Measurements from ENCODE around the gene PRKAR2A. TPM values are rescaled to one million over a fixed set of nuclear protein-coding genes. Genes with fewer than 3 reads are reported as not detected.
"Not testable (repeated sequence)": the region's sequence is repeated elsewhere in the genome, so short reads cannot be mapped to it uniquely, and the experiment has no call there.

The PRKAR2A gene
- total RNA-seq, 3 donors from 2014 or later (not counting 1 experiment from before 2014, with no cell fraction given), result 40.5 to 43.5 (median 42.7) TPM

GRCh38 chr3:48827874-48828273, 19.8 kb downstream of the PRKAR2A start:
- DNase-seq; H3K36me3 ChIP-seq (ENCODE audit: control insufficient read depth, insufficient read depth, low read length); H3K9me3 ChIP-seq (ENCODE audit: control insufficient read depth, insufficient read depth, low read length); H3K36me3 Mint-ChIP-seq; H3K27ac ChIP-seq (ENCODE audit: low read length); ATAC-seq; H3K4me1 ChIP-seq (ENCODE audit: control insufficient read depth, insufficient read depth, low read length); H3K4me3 Mint-ChIP-seq; H3K27me3 ChIP-seq (ENCODE audit: control insufficient read depth, insufficient read depth, low read length); intact Hi-C loops (cut with micrococcal nuclease); H3K27ac Mint-ChIP-seq; H3K27me3 Mint-ChIP-seq (ENCODE audit: low read depth in 2 of 2); H3K9me3 Mint-ChIP-seq; H3K4me3 ChIP-seq (ENCODE audit: low read length): not testable (repeated sequence)
- 95% methylated on average over 10 of the region's 10 CpGs for WGBS (ENCODE audit: insufficient coverage)
- peaks cover 16 to 20% of the 10 kb centered on the region in 2 donors for H3K4me1 Mint-ChIP-seq

- Histone ChIP-seq H3K36me3 (ENCODE audit: control insufficient read depth, insufficient read depth, low read length) (no peaks in the 10 kb centered on the region), H3K4me3 (ENCODE audit: low read length) (no peak overlapping the region), H3K27ac (ENCODE audit: low read length) (no peak overlapping the region), H3K27me3 (ENCODE audit: control insufficient read depth, insufficient read depth, low read length) (no peaks in the 10 kb centered on the region), H3K4me1 (ENCODE audit: control insufficient read depth, insufficient read depth, low read length) (peaks cover 2% of the 10 kb centered on the region), H3K9me3 (ENCODE audit: control insufficient read depth, insufficient read depth, low read length) (no peaks in the 10 kb centered on the region)
- Mint-ChIP-seq H3K27ac (no peak overlapping the region), H3K36me3 (no peaks in the 10 kb centered on the region), H3K9me3 (no peaks in the 10 kb centered on the region), H3K4me1 (peaks cover 20 to 22% of the 10 kb centered on the region in 2 donors), H3K4me3 (no peak overlapping the region), H3K27me3 (ENCODE audit: low read depth in 2 of 2) (no peaks in the 10 kb centered on the region)
- intact Hi-C loops (cut with micrococcal nuclease), result no loop called here
- 69% methylated on average over 2 of the region's 2 CpGs for WGBS (ENCODE audit: insufficient coverage)
- no peak for TF ChIP-seq CTCF (IDR thresholded peaks at IDR 0.05)
- DNase-seq (no peak), ATAC-seq (no peak)
Measured at GRCh38 chr3:48826451-48826850, 21.2 kb downstream of the PRKAR2A start.

- H3K36me3 Mint-ChIP-seq, result no peaks in the 10 kb centered on the region
- TF ChIP-seq CTCF (IDR thresholded peaks at IDR 0.05), result no peak
- 100% methylated on average over 2 of the region's 2 CpGs for WGBS (ENCODE audit: insufficient coverage)
- H3K27ac Mint-ChIP-seq, result peak overlapping the region in 1 of 2 donors; percentile 33
- ATAC-seq (no peak), DNase-seq (no peak)
- Histone ChIP-seq H3K27ac (ENCODE audit: low read length) (no peak overlapping the region), H3K9me3 (ENCODE audit: control insufficient read depth, insufficient read depth, low read length) (no peaks in the 10 kb centered on the region), H3K36me3 (ENCODE audit: control insufficient read depth, insufficient read depth, low read length) (no peaks in the 10 kb centered on the region), H3K4me3 (ENCODE audit: low read length) (no peak overlapping the region), H3K27me3 (ENCODE audit: control insufficient read depth, insufficient read depth, low read length) (no peaks in the 10 kb centered on the region), H3K4me1 (ENCODE audit: control insufficient read depth, insufficient read depth, low read length) (peaks cover 16% of the 10 kb centered on the region)
- intact Hi-C loops (cut with micrococcal nuclease), result no loop called here
- peaks cover 41 to 51% of the 10 kb centered on the region in 2 donors for H3K4me1 Mint-ChIP-seq
- no peak overlapping the region for H3K4me3 Mint-ChIP-seq
- no peaks in the 10 kb centered on the region for H3K27me3 Mint-ChIP-seq (ENCODE audit: low read depth in 2 of 2)
- no peaks in the 10 kb centered on the region for H3K9me3 Mint-ChIP-seq
Measured at GRCh38 chr3:48820612-48821324, 26.9 kb downstream of the PRKAR2A start.

- peaks cover 41 to 50% of the 10 kb centered on the region in 2 donors for H3K4me1 Mint-ChIP-seq
- H3K27ac Mint-ChIP-seq, result peak overlapping the region; percentile 14 to 51
- H3K9me3 Mint-ChIP-seq, result no peaks in the 10 kb centered on the region
Measured at GRCh38 chr3:48819234-48820221, 28.1 kb downstream of the PRKAR2A start.

More at GRCh38 chr3:48819234-48820221, 28.1 kb downstream of the PRKAR2A start:
- no peak for TF ChIP-seq CTCF (IDR thresholded peaks at IDR 0.05)
- Histone ChIP-seq H3K9me3 (ENCODE audit: control insufficient read depth, insufficient read depth, low read length) (no peaks in the 10 kb centered on the region), H3K4me3 (ENCODE audit: low read length) (no peak overlapping the region), H3K36me3 (ENCODE audit: control insufficient read depth, insufficient read depth, low read length) (no peaks in the 10 kb centered on the region), H3K27ac (ENCODE audit: low read length) (no peak overlapping the region), H3K27me3 (ENCODE audit: control insufficient read depth, insufficient read depth, low read length) (no peaks in the 10 kb centered on the region), H3K4me1 (ENCODE audit: control insufficient read depth, insufficient read depth, low read length) (peaks cover 16% of the 10 kb centered on the region)
- DNase-seq, result no peak
- no peaks in the 10 kb centered on the region for H3K27me3 Mint-ChIP-seq (ENCODE audit: low read depth in 2 of 2)
- peak in 1 of 3 donors; percentile 41 for ATAC-seq
- H3K36me3 Mint-ChIP-seq, result no peaks in the 10 kb centered on the region
- intact Hi-C loops (cut with micrococcal nuclease), result no loop called here
- H3K4me3 Mint-ChIP-seq, result peak overlapping the region; percentile 17
- WGBS (ENCODE audit: insufficient coverage), result 98% methylated on average over 6 of the region's 7 CpGs

Data from natural killer cell (primary cell).